Spleen (tissue), 11 donors: ENCODE results near the gene SERINC5. TPM values are rescaled to one million over a fixed set of nuclear protein-coding genes. Genes with fewer than 3 reads are reported as not detected.
"Not testable (repeated sequence)": the region's sequence is repeated elsewhere in the genome, so short reads cannot be mapped to it uniquely, and the experiment has no call there.

Source experiments
- DNase-seq: peaks from one replicate; pipeline ENCODE4 v3.0.0-alpha.2; 2020
- H3K27ac ChIP-seq, 8 donors: fragments of 200-600 bp; sonication (generic) in 7 of 8; 1 replicate in 4 of 8; 2 replicates in 4 of 8; pipeline versions ENCODE4 v1.5.0 to v1.8.0; 2016 to 2021; ENCODE audit warnings: inconsistent platforms in 4 of 8, mild to moderate bottlenecking in 4 of 8, moderate library complexity in 1 of 8
- H3K27me3 ChIP-seq, 7 donors: fragments of 200-600 bp; sonication (generic) in 6 of 7; replicated peaks in 1 of 7; 1 replicate in 4 of 7; 2 replicates in 3 of 7; pipeline versions ENCODE4 v1.5.0 to v1.8.0; 2016 to 2021; ENCODE audit warnings: inconsistent platforms in 3 of 7, mild to moderate bottlenecking in 1 of 7
- H3K36me3 ChIP-seq, 6 donors: fragments of 200-600 bp; sonication (generic) in 5 of 6; 1 replicate in 4 of 6; 2 replicates in 2 of 6; pipeline versions ENCODE4 v1.5.0 to v1.8.0; 2016 to 2021; ENCODE audit warnings: inconsistent platforms in 2 of 6
- H3K4me1 ChIP-seq, 6 donors: fragments of 200-600 bp; sonication (generic) in 5 of 6; 1 replicate in 3 of 6; 2 replicates in 3 of 6; pipeline versions ENCODE4 v1.5.0 to v1.8.0; 2016 to 2021; ENCODE audit warnings: inconsistent platforms in 3 of 6
- H3K4me3 ChIP-seq, 8 donors: fragments of 200-600 bp; sonication (generic) in 7 of 8; 1 replicate in 4 of 8; 2 replicates in 4 of 8; pipeline versions ENCODE4 v1.5.0 to v1.8.0; 2016 to 2021; ENCODE audit warnings: inconsistent platforms in 4 of 8, mild to moderate bottlenecking in 4 of 8, moderate library complexity in 2 of 8
- H3K9me3 ChIP-seq, 8 donors: fragments of 200-600 bp; sonication (generic) in 7 of 8; 1 replicate in 4 of 8; 2 replicates in 4 of 8; pipeline versions ENCODE4 v1.5.0 to v1.8.0; 2016 to 2021; ENCODE audit warnings: inconsistent platforms in 4 of 8
- CTCF ChIP-seq, 11 experiments: fragments of 200-600 bp in 7 of 11; fragments of 450-650 bp in 4 of 11; sonication (generic) in 4 of 11; IDR thresholded peaks in 8 of 11; conservative IDR thresholded peaks in 3 of 11; 1 replicate in 7 of 11; 2 replicates in 4 of 11; pipeline versions ENCODE4 v1.4.0 to v1.8.0; 2016 to 2021; ENCODE audit warnings: antibody characterized with exemption in 11 of 11, inconsistent platforms in 4 of 11, mild to moderate bottlenecking in 1 of 11
- POLR2A ChIP-seq, 3 donors: fragments of 450-650 bp; IDR thresholded peaks; one replicate each; pipeline ENCODE4 v1.5.1; 2017; ENCODE audit warnings: antibody characterized with exemption in 3 of 3, mild to moderate bottlenecking in 1 of 3
- POLR2AphosphoS5 ChIP-seq, 3 donors: sonication (generic); formaldehyde crosslinking; IDR thresholded peaks; one replicate each; pipeline ENCODE4 v1.5.1; 2017; ENCODE audit warnings: antibody characterized with exemption in 3 of 3
- WGBS, 5 donors: extraction: QIAGEN DNeasy Blood & Tissue Kit in 3 of 5; methylation state at CpG; one replicate each; pipeline versions ENCODE4 v1.1.5 to v1.1.7; 2013 to 2018; 5-methylcytosine and 5-hydroxymethylcytosine counted together
- intact Hi-C: fragments of 100-400 bp; cut with DNase I; formaldehyde crosslinking; loops from one replicate; pipeline ENCODE4 v1.15.0; 2023; ENCODE audit warnings: low total_unique reads
- polyA plus RNA-seq, 3 donors: library from polyadenylated mRNA; stranded (reverse); fragments of 200-250 nt; gene quantifications; one replicate each; pipeline ENCODE4 v1.2.1, GENCODE V29; 2013
- total RNA-seq, 7 donors: library from RNA; depleted of rRNA in 3 of 7; stranded (reverse); fragments of >200 nt in 3 of 7; fragmentation: NEBNext Ultra II Directional in 4 of 7; extraction: Animal tissue kit (Norgen Biotek cat#: 25700) in 4 of 7; gene quantifications; one replicate each; pipeline versions ENCODE4 v1.1.0 to v1.2.1, GENCODE V29; 2016 to 2021
- donor health status: healthy with polysubstance abuse.
- donor health status: DM: no; HTN: no; CAD: no; lungs with moderate emphysema.
- donor health status: DM: no; HTN: no; CAD: no.
- donor health status: Bipolar disorder and iron deficiency.
- donor health status: healthy.
- donor health status: DM: no; HTN: no; CAD: no.
- donor health status: DM: yes; HTN: yes; CAD: no.

SERINC5 gene
- total and polyA plus RNA-seq, 10 donors, result 1.5 to 29.8 (median 21.2) TPM

GRCh38 chr5:80185095-80185494 lies 70.8 kb downstream of the SERINC5 start:
- Histone ChIP-seq H3K4me1 (peaks cover 12 to 100% (median 50%) of the 10 kb centered on the region in 6 donors), H3K4me3 (no peak overlapping the region), H3K36me3 (no peaks in the 10 kb centered on the region), H3K27me3 (no peaks in the 10 kb centered on the region), H3K9me3 (no peaks in the 10 kb centered on the region), H3K27ac (peak overlapping the region in 4 of 8 donors; percentile 25 to 72 (median 62))
- no peak for TF ChIP-seq POLR2A (IDR thresholded peaks at IDR 0.05)
- no peak for TF ChIP-seq CTCF (IDR thresholded peaks at IDR 0.05 in 8 of 11, conservative IDR thresholded peaks at IDR 0.05 in 3 of 11)
- no peak for TF ChIP-seq POLR2AphosphoS5 (IDR thresholded peaks at IDR 0.05)
- 66 to 85% (median 80%) methylated on average over 6 of the region's 6 CpGs for WGBS, 5 donors
- no peak for DNase-seq
- intact Hi-C loops, result no loop called here

GRCh38 chr5:80184235-80185023 lies 71.4 kb downstream of the SERINC5 start:
- Histone ChIP-seq H3K27ac (peak overlapping the region in 5 of 8 donors; percentile 5 to 72 (median 60)), H3K36me3 (no peaks in the 10 kb centered on the region), H3K4me3 (no peak overlapping the region), H3K9me3 (no peaks in the 10 kb centered on the region), H3K27me3 (no peaks in the 10 kb centered on the region), H3K4me1 (peaks cover 12 to 94% (median 47%) of the 10 kb centered on the region in 6 donors)
- 80 to 90% (median 85%) methylated on average over 5 of the region's 5 CpGs for WGBS, 5 donors
- DNase-seq, result no peak
- intact Hi-C loops, result no loop called here
- TF ChIP-seq CTCF (IDR thresholded peaks at IDR 0.05 in 8 of 11, conservative IDR thresholded peaks at IDR 0.05 in 3 of 11) (no peak), POLR2AphosphoS5 (IDR thresholded peaks at IDR 0.05) (no peak), POLR2A (IDR thresholded peaks at IDR 0.05) (no peak)

GRCh38 chr5:80183728-80184234 lies 72.1 kb downstream of the SERINC5 start:
- H3K36me3 ChIP-seq, DNase-seq, H3K4me3 ChIP-seq, H3K9me3 ChIP-seq, intact Hi-C loops, H3K27me3 ChIP-seq: not testable (repeated sequence)
- peak overlapping the region in 4 of 8 donors; percentile 25 to 72 (median 62) for H3K27ac ChIP-seq
- WGBS, 5 donors, result 57 to 74% (median 63%) methylated on average over 8 to 10 of the region's 10 CpGs
- H3K4me1 ChIP-seq, result peaks cover 12 to 87% (median 45%) of the 10 kb centered on the region in 6 donors

GRCh38 chr5:80182809-80183580 lies 72.9 kb downstream of the SERINC5 start:
- no peak for DNase-seq
- peaks cover 12 to 79% (median 45%) of the 10 kb centered on the region in 6 donors for H3K4me1 ChIP-seq

More at GRCh38 chr5:80182809-80183580, 72.9 kb downstream of the SERINC5 start:
- Histone ChIP-seq H3K36me3 (no peaks in the 10 kb centered on the region), H3K4me3 (no peak overlapping the region), H3K27me3 (no peaks in the 10 kb centered on the region), H3K9me3 (no peaks in the 10 kb centered on the region), H3K27ac (peak overlapping the region in 4 of 8 donors; percentile 25 to 63 (median 49))
- WGBS, 5 donors, result 48 to 67% (median 56%) methylated on average over 7 of the region's 7 CpGs
- TF ChIP-seq POLR2A (IDR thresholded peaks at IDR 0.05), result no peak
- TF ChIP-seq CTCF (IDR thresholded peaks at IDR 0.05 in 8 of 11, conservative IDR thresholded peaks at IDR 0.05 in 3 of 11), result no peak
- TF ChIP-seq POLR2AphosphoS5 (IDR thresholded peaks at IDR 0.05), result no peak
- intact Hi-C loops, result no loop called here
